ENCODE measurements around the gene KRT10.

DNA sequence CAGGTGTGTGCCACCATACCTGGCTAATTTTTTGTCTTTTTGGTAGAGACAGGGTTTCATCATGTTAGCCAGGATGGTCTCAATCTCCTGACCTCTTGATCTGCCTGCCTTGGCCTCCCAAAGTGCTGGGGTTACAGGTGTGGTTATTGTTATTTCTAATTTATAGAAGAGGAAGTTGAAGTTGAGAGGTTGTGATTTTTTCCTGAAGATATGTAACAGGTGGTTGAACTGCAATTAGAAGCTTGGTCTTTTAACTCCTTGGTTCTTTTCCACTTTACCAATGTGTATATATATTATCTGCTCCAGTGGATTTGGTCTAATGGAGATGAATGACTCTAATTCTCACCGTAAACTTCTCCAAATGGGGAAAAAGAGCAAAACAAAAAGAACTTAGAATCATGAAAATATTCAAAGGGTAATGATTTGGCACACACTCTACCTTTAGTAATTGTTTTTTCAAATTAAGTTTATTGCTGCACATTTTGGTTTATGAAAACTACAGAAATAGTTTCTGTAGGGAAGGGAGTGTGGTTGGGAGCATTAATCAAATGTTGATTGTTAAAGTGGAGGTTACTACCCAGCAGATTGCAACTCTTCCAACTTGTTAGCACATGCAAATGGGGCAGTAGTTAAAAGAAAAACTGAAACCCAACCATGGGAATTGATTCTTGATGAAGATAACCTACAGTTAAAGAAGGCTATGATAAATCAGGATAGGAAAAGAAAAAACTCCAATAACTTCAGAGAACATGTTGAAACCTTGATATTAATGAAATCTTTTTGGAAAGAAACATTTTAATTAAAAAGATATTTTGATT lies 1.8 kb upstream of the KRT10 start:
- no peak for TF ChIP-seq ZNF76 (tag by site-specific recombination; IDR thresholded peaks at IDR 0.05; ENCODE audit: borderline replicate concordance, low read depth)
- TF ChIP-seq, protein P1, sequence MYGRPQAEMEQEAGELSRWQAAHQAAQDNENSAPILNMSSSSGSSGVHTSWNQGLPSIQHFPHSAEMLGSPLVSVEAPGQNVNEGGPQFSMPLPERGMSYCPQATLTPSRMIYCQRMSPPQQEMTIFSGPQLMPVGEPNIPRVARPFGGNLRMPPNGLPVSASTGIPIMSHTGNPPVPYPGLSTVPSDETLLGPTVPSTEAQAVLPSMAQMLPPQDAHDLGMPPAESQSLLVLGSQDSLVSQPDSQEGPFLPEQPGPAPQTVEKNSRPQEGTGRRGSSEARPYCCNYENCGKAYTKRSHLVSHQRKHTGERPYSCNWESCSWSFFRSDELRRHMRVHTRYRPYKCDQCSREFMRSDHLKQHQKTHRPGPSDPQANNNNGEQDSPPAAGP (tag by site-specific recombination; IDR thresholded peaks at IDR 0.05): no peak
- peak; percentile 91 for TF ChIP-seq SCRT2 (tag by site-specific recombination; IDR thresholded peaks at IDR 0.05)
- no peak for TF ChIP-seq ZNF629 (tag by site-specific recombination; IDR thresholded peaks at IDR 0.05)
- TF ChIP-seq, protein P2, sequence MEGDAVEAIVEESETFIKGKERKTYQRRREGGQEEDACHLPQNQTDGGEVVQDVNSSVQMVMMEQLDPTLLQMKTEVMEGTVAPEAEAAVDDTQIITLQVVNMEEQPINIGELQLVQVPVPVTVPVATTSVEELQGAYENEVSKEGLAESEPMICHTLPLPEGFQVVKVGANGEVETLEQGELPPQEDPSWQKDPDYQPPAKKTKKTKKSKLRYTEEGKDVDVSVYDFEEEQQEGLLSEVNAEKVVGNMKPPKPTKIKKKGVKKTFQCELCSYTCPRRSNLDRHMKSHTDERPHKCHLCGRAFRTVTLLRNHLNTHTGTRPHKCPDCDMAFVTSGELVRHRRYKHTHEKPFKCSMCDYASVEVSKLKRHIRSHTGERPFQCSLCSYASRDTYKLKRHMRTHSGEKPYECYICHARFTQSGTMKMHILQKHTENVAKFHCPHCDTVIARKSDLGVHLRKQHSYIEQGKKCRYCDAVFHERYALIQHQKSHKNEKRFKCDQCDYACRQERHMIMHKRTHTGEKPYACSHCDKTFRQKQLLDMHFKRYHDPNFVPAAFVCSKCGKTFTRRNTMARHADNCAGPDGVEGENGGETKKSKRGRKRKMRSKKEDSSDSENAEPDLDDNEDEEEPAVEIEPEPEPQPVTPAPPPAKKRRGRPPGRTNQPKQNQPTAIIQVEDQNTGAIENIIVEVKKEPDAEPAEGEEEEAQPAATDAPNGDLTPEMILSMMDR (tag by site-specific recombination; IDR thresholded peaks at IDR 0.05): no peak
- no peak for TF ChIP-seq ZEB2 (tag by site-specific recombination; IDR thresholded peaks at IDR 0.05)

Measured in HEK293 (cell line).